H1 (cell line): ENCODE measurements around the gene MYLK. TPM values are rescaled to one million over a fixed set of nuclear protein-coding genes. Genes with fewer than 3 reads are reported as not detected.

Experiments
- CTCF ChIA-PET: fragments of 300-600 bp; sonication (Branson Sonifier 250); formaldehyde crosslinking; loops from one replicate; lab custom pipeline; 2021; ENCODE audit not compliant: partially characterized antibody; lab: Charles Lee
- POLR2A ChIA-PET: fragments of 300-600 bp; sonication (Branson Sonifier 250); formaldehyde crosslinking; loops from one replicate; lab custom pipeline; 2021; ENCODE audit warnings: inconsistent platforms; ENCODE audit not compliant: partially characterized antibody; lab: Charles Lee
- DNase-seq, 2 experiments: peaks; one replicate each; pipeline versions ENCODE4 v3.0.0 to v3.0.0-alpha.2; 2010 to 2022; ENCODE audit warnings: low spot score in 2 of 2, low read depth in 1 of 2, mixed read lengths in 1 of 2
- FAIRE-seq: peaks from 2 replicates; lab custom pipeline; 2011; peaks lifted over from hg19 to GRCh38; lab: Jason Lieb, UNC
- H2AFZ ChIP-seq: 2 replicates; pipeline ENCODE4 v1.8.1; 2012; ENCODE audit warnings: low read length, inconsistent platforms
- H2AK5ac ChIP-seq: 2 replicates; pipeline ENCODE4 v1.6.1; 2013; ENCODE audit warnings: low read depth, low read length
- H2BK120ac ChIP-seq: replicated peaks from 2 replicates; pipeline ENCODE3; 2013; ENCODE audit warnings: low read depth, low read length, inconsistent platforms
- H2BK12ac ChIP-seq: 2 replicates; pipeline ENCODE4 v1.6.1; 2013; ENCODE audit warnings: low read depth, low read length
- H2BK15ac ChIP-seq: 2 replicates; pipeline ENCODE4 v1.6.1; 2013; ENCODE audit warnings: low read length
- H2BK20ac ChIP-seq: 2 replicates; pipeline ENCODE4 v1.6.1; 2013; ENCODE audit warnings: low read length
- H2BK5ac ChIP-seq: 2 replicates; pipeline ENCODE4 v1.6.1; 2013; ENCODE audit warnings: low read depth, low read length
- H3K14ac ChIP-seq: 2 replicates; pipeline ENCODE4 v1.6.1; 2013; ENCODE audit warnings: inconsistent platforms; ENCODE audit not compliant: insufficient read length
- H3K18ac ChIP-seq: 2 replicates; pipeline ENCODE4 v1.6.1; 2013; ENCODE audit warnings: low read length; ENCODE audit errors: extremely low read depth
- H3K23ac ChIP-seq: 2 replicates; pipeline ENCODE4 v1.6.1; 2013; ENCODE audit warnings: inconsistent platforms; ENCODE audit not compliant: insufficient read length
- H3K23me2 ChIP-seq: 2 replicates; pipeline ENCODE4 v1.6.1; 2013; ENCODE audit warnings: low read depth, low read length
- H3K27ac ChIP-seq: 2 replicates; pipeline ENCODE4 v1.6.1; 2011; ENCODE audit warnings: low read depth, low read length, inconsistent platforms
- H3K27me3 ChIP-seq, 4 experiments: replicated peaks in 1 of 4; 1 replicate in 1 of 4; 2 replicates in 3 of 4; pipeline versions ENCODE4 v1.6.1 to v1.8.1; 2011 to 2013; ENCODE audit warnings: low read length in 3 of 4, mild to moderate bottlenecking in 3 of 4, inconsistent platforms in 2 of 4, mixed read lengths in 2 of 4, moderate library complexity in 1 of 4; ENCODE audit not compliant: control insufficient read depth in 3 of 4, insufficient read depth in 3 of 4; ENCODE audit errors: extremely low read depth in 1 of 4
- H3K36me3 ChIP-seq, 4 experiments: 2 replicates each; pipeline versions ENCODE4 v1.6.1 to v1.8.1; 2011 to 2013; ENCODE audit warnings: mild to moderate bottlenecking in 4 of 4, low read length in 3 of 4, moderate library complexity in 2 of 4, control low read depth in 1 of 4, inconsistent platforms in 1 of 4; ENCODE audit not compliant: insufficient read depth in 4 of 4, control insufficient read depth in 2 of 4
- H3K4ac ChIP-seq: replicated peaks from 2 replicates; pipeline ENCODE3; 2013; ENCODE audit warnings: low read length, low read depth, mixed read lengths, inconsistent platforms; ENCODE audit not compliant: insufficient read length
- H3K4me1 ChIP-seq, 4 experiments: replicated peaks in 1 of 4; 1 replicate in 1 of 4; 2 replicates in 3 of 4; pipeline versions ENCODE4 v1.6.1 to v1.8.1; 2011 to 2013; ENCODE audit warnings: low read length in 3 of 4, inconsistent platforms in 2 of 4, mixed read lengths in 1 of 4; ENCODE audit not compliant: insufficient read depth in 4 of 4, control insufficient read depth in 3 of 4
- H3K4me2 ChIP-seq, 2 experiments: 2 replicates each; pipeline versions ENCODE4 v1.6.1 to v1.8.1; 2011 to 2013; ENCODE audit warnings: low read depth in 2 of 2, low read length in 2 of 2, control low read depth in 1 of 2, inconsistent platforms in 1 of 2, mild to moderate bottlenecking in 1 of 2; ENCODE audit not compliant: insufficient read depth in 1 of 2
- H3K4me3 ChIP-seq, 4 experiments: fragments of 200-600, 300-600 bp in 1 of 4; sonication (generic), shearing (Covaris generic), sonication (Bioruptor Twin) in 1 of 4; 2 replicates each; pipeline versions ENCODE4 v1.5.1 to v1.8.1; 2011 to 2016; ENCODE audit warnings: low read length in 4 of 4, low read depth in 3 of 4, control low read depth in 2 of 4, inconsistent platforms in 2 of 4, mild to moderate bottlenecking in 2 of 4, mixed read lengths in 1 of 4, moderate library complexity in 1 of 4; ENCODE audit not compliant: insufficient read depth in 2 of 4; ENCODE audit errors: extremely low read depth in 1 of 4
- H3K56ac ChIP-seq: replicated peaks from 2 replicates; pipeline ENCODE3; 2013; ENCODE audit warnings: low read depth, mild to moderate bottlenecking, mixed read lengths, low read length, inconsistent platforms; ENCODE audit not compliant: insufficient read length
- H3K79me1 ChIP-seq: 2 replicates; pipeline ENCODE4 v1.6.1; 2013; ENCODE audit warnings: low read depth, low read length, control low read depth
- H3K79me2 ChIP-seq, 2 experiments: 2 replicates each; pipeline versions ENCODE4 v1.6.1 to v1.8.1; 2012 to 2013; ENCODE audit warnings: low read length in 2 of 2, mild to moderate bottlenecking in 2 of 2, inconsistent platforms in 1 of 2; ENCODE audit not compliant: insufficient read depth in 2 of 2, control insufficient read depth in 1 of 2
- H3K9ac ChIP-seq, 4 experiments: replicated peaks in 1 of 4; 1 replicate in 1 of 4; 2 replicates in 3 of 4; pipeline versions ENCODE4 v1.6.1 to v1.8.1; 2011 to 2013; ENCODE audit warnings: low read depth in 3 of 4, low read length in 3 of 4, control low read depth in 2 of 4, mild to moderate bottlenecking in 2 of 4, moderate library complexity in 2 of 4, inconsistent platforms in 1 of 4; ENCODE audit errors: extremely low read depth in 1 of 4
- H3K9me3 ChIP-seq, 2 experiments: 2 replicates each; pipeline versions ENCODE4 v1.6.1 to v1.8.1; 2012 to 2013; ENCODE audit warnings: mild to moderate bottlenecking in 2 of 2, moderate library complexity in 2 of 2, control low read depth in 1 of 2, inconsistent platforms in 1 of 2, low read depth in 1 of 2, low read length in 1 of 2, mixed read lengths in 1 of 2; ENCODE audit not compliant: insufficient read depth in 2 of 2
- H4K20me1 ChIP-seq, 2 experiments: replicated peaks in 1 of 2; 2 replicates each; pipeline versions ENCODE3 to v1.8.1; 2011 to 2013; ENCODE audit warnings: inconsistent platforms in 2 of 2, low read length in 2 of 2, mild to moderate bottlenecking in 1 of 2; ENCODE audit not compliant: insufficient read depth in 2 of 2, control insufficient read depth in 1 of 2
- H4K5ac ChIP-seq: 2 replicates; pipeline ENCODE4 v1.6.1; 2013; ENCODE audit warnings: low read length, low read depth, mixed read lengths, inconsistent platforms; ENCODE audit not compliant: insufficient read length
- H4K8ac ChIP-seq: 2 replicates; pipeline ENCODE4 v1.8.0; 2013; ENCODE audit warnings: mild to moderate bottlenecking, moderate library complexity, low read length, inconsistent platforms; ENCODE audit not compliant: insufficient read depth; ENCODE audit errors: extremely low read depth
- H4K91ac ChIP-seq: replicated peaks from 2 replicates; pipeline ENCODE3; 2013; ENCODE audit warnings: low read length, mixed read lengths, inconsistent platforms; ENCODE audit not compliant: insufficient read length
- BRCA1 ChIP-seq: IDR thresholded peaks from 2 replicates; pipeline ENCODE4 v1.6.1; 2012; ENCODE audit warnings: low read depth, low read length, improper control_type of control experiment
- CBX8 ChIP-seq: fragments of 300-800, 300-1000 bp; sonication (generic); IDR thresholded peaks from 2 replicates; pipeline ENCODE4 v1.7.1; 2016; ENCODE audit warnings: low read depth, low read length, borderline replicate concordance
- EP300 ChIP-seq, 2 experiments: IDR thresholded peaks; 1 replicate in 1 of 2; 2 replicates in 1 of 2; pipeline ENCODE4 v1.6.1; 2011 to 2012; ENCODE audit warnings: low read depth in 2 of 2, low read length in 2 of 2, mild to moderate bottlenecking in 2 of 2, borderline replicate concordance in 1 of 2, inconsistent platforms in 1 of 2, moderate library complexity in 1 of 2
- FOSL1 ChIP-seq: IDR thresholded peaks from 2 replicates; pipeline ENCODE4 v1.6.1; 2011; ENCODE audit warnings: mild to moderate bottlenecking, low read depth, low read length, moderate library complexity; ENCODE audit not compliant: insufficient read depth
- MAFK ChIP-seq: IDR thresholded peaks from 2 replicates; pipeline ENCODE4 v1.6.1; 2012; ENCODE audit warnings: low read depth, mild to moderate bottlenecking, improper control_type of control experiment, low read length
- NANOG ChIP-seq: IDR thresholded peaks from 2 replicates; pipeline ENCODE4 v1.6.1; 2011; ENCODE audit warnings: low read length, low read depth, mild to moderate bottlenecking, inconsistent platforms; ENCODE audit not compliant: insufficient read depth, poor library complexity, severe bottlenecking
- POLR2A ChIP-seq, 2 experiments: IDR thresholded peaks; 1 replicate in 1 of 2; 2 replicates in 1 of 2; pipeline ENCODE4 v1.6.1; 2011; ENCODE audit warnings: low read depth in 2 of 2, low read length in 2 of 2, mild to moderate bottlenecking in 2 of 2; ENCODE audit errors: control extremely low read depth in 1 of 2
- RNF2 ChIP-seq: fragments of 200-900, 300-1000 bp; sonication (generic); IDR thresholded peaks from 2 replicates; pipeline ENCODE4 v1.7.1; 2016; ENCODE audit warnings: borderline replicate concordance, low read depth, mild to moderate bottlenecking, antibody characterized with exemption, low read length; ENCODE audit not compliant: poor library complexity, severe bottlenecking; ENCODE audit errors: missing control alignments
- RXRA ChIP-seq: IDR thresholded peaks from 2 replicates; pipeline ENCODE4 v1.6.1; 2011; ENCODE audit warnings: low read depth, mild to moderate bottlenecking, low read length, moderate library complexity; ENCODE audit not compliant: insufficient read depth
- SP4 ChIP-seq: IDR thresholded peaks from 2 replicates; pipeline ENCODE4 v1.6.1; 2012; ENCODE audit warnings: low read length, inconsistent platforms
- TBP ChIP-seq: IDR thresholded peaks from 2 replicates; pipeline ENCODE4 v1.6.1; 2011; ENCODE audit warnings: low read depth, low read length, improper control_type of control experiment
- WGBS, 2 experiments: shearing (Covaris generic) in 1 of 2; methylation state at CpG; one replicate each; pipeline versions ENCODE4 v1.1.6 to v1.1.7; 2013 to 2015; ENCODE audit warnings: low lambda C conversion rate in 2 of 2, mixed read lengths in 2 of 2, inconsistent platforms in 1 of 2, low coverage in 1 of 2, missing lambda C conversion rate in 1 of 2; ENCODE audit not compliant: insufficient replicate concordance in 2 of 2, insufficient coverage in 1 of 2, insufficient read length in 1 of 2; ENCODE audit errors: extremely low coverage in 1 of 2, missing lambda C conversion rate in 1 of 2; 5-methylcytosine and 5-hydroxymethylcytosine counted together
- polyA plus RNA-seq, 7 experiments: library from polyadenylated mRNA; depleted of rRNA in 3 of 7; stranded (reverse) in 5 of 7; unstranded in 2 of 7; fragments of >200 nt in 5 of 7; fragments of 200-250 nt in 2 of 7; gene quantifications; 1 replicate in 5 of 7; 2 replicates in 1 of 7; 4 replicates in 1 of 7; pipeline versions ENCODE4 v1.2.1 to v1.2.3, GENCODE V29; 2011 to 2013; ENCODE audit warnings: missing spikeins in 2 of 7, mixed read lengths in 2 of 7
- total RNA-seq: library from RNA; stranded (reverse); fragmentation: NEBNext Ultra II Directional; extraction: Animal tissue kit (Norgen Biotek cat#: 25700); gene quantifications from 2 replicates; pipeline ENCODE4 v1.2.1, GENCODE V29; 2021
- TF ChIP-seq, protein P1 (sequence below): IDR thresholded peaks from 2 replicates; pipeline ENCODE4 v1.6.1; 2012; ENCODE audit warnings: low read length, inconsistent platforms

Gene MYLK
- total and polyA plus RNA-seq, 2 of the 8 experiments (the other 6 are each of a cell fraction or from before 2014, with no cell fraction given), result 11.6 to 21.3 TPM

DNA sequence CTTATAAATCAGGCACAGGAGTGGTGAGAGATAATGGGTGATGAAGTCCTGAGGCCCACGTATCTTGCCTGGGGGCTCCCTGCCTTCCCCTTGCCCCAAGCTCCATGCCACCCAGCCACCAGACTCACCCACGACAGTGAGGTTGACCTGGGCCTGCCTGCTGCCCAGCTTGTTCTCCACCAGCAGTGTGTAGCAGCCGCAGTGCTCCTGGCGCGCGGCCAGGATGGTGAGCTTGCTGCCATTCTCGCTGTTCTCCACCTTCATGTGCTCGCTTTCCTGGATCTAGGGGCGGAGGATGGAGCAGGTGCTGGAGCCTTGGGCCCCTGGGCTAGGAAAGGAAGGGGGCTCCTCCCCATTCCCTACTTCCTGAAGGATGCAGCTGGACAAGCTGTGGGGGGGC, 220.2 kb downstream of the MYLK start:
- H3K4me2 ChIP-seq, result no peak overlapping the region
- H2BK12ac ChIP-seq, result no peak overlapping the region
- no peaks in the 10 kb centered on the region; a peak in 1 of 8 replicates for H3K36me3 ChIP-seq
- ChIA-PET POLR2A (no interaction called here), CTCF (interaction anchor here (1.2 to 32.0 kb wide), 3 partner anchors 16 to 60 kb away, joined by 7 to 1463 read pairs (median 355); no protein-coding TSS in a partner anchor)
- no peak overlapping the region for H4K91ac ChIP-seq
- H3K56ac ChIP-seq, result no peak overlapping the region
- H4K20me1 ChIP-seq, result peaks cover 0 to under 1% of the 10 kb centered on the region in 2 experiments
- H2AFZ ChIP-seq, result no peak overlapping the region
- no peak overlapping the region for H4K5ac ChIP-seq
- FAIRE-seq, result no peak
- no peak overlapping the region for H3K14ac ChIP-seq
- 90% methylated on average over 9 of the region's 9 CpGs; no CpG with 5 or more reads in 1 of the 2 experiments for WGBS, 2 experiments
- H3K79me2 ChIP-seq, result no peaks in the 10 kb centered on the region
- peak overlapping the region; percentile 88; the same call in 1 of the 2 replicates for H4K8ac ChIP-seq
- H3K23me2 ChIP-seq, result no peaks in the 10 kb centered on the region
- H3K9ac ChIP-seq, result no peak overlapping the region
- no peaks in the 10 kb centered on the region for H3K27me3 ChIP-seq
- H2BK5ac ChIP-seq, result no peak overlapping the region
- no peak overlapping the region for H3K4ac ChIP-seq
- no peak for DNase-seq
- no peaks in the 10 kb centered on the region for H3K4me1 ChIP-seq
- no peaks in the 10 kb centered on the region for H3K9me3 ChIP-seq
- H2BK15ac ChIP-seq, result no peak overlapping the region
- no peak overlapping the region for H2BK120ac ChIP-seq
- no peak overlapping the region for H3K23ac ChIP-seq
- no peak overlapping the region for H3K18ac ChIP-seq
- H2AK5ac ChIP-seq, result no peak overlapping the region
- no peak overlapping the region for H2BK20ac ChIP-seq
- H3K27ac ChIP-seq, result no peak overlapping the region
- no peaks in the 10 kb centered on the region for H3K79me1 ChIP-seq
- no peak overlapping the region for H3K4me3 ChIP-seq
- TF ChIP-seq POLR2A (IDR thresholded peaks at IDR 0.05; ENCODE audit: control extremely low read depth in 1 of 2, low read depth in 2 of 2, low read length in 2 of 2) (no peak), RNF2 (no peak), SP4 (no peak), BRCA1 (no peak), TBP (no peak), NANOG (no peak), MAFK (no peak), RXRA (no peak), CBX8 (no peak), FOSL1 (no peak), EP300 (IDR thresholded peaks at IDR 0.05; ENCODE audit: borderline replicate concordance in 1 of 2, low read depth in 2 of 2, low read length in 2 of 2) (no peak)
- TF ChIP-seq, protein P1, sequence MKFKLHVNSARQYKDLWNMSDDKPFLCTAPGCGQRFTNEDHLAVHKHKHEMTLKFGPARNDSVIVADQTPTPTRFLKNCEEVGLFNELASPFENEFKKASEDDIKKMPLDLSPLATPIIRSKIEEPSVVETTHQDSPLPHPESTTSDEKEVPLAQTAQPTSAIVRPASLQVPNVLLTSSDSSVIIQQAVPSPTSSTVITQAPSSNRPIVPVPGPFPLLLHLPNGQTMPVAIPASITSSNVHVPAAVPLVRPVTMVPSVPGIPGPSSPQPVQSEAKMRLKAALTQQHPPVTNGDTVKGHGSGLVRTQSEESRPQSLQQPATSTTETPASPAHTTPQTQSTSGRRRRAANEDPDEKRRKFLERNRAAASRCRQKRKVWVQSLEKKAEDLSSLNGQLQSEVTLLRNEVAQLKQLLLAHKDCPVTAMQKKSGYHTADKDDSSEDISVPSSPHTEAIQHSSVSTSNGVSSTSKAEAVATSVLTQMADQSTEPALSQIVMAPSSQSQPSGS, result no peak
